Mesenchymal stem cell (in vitro differentiated cells and primary cell): ENCODE data around the gene PBX4.

ENCODE experiments used
- DNase-seq: peaks from one replicate; pipeline ENCODE4 v3.0.0-alpha.2; 2013
- H2AFZ ChIP-seq: one replicate; pipeline ENCODE4 v1.6.1; 2013; ENCODE audit warnings: low read depth, mild to moderate bottlenecking, control low read depth, inconsistent platforms, low read length, moderate library complexity
- H2AK5ac ChIP-seq: 2 replicates; pipeline ENCODE4 v1.6.1; 2013; ENCODE audit warnings: low read length, moderate library complexity, mild to moderate bottlenecking, inconsistent platforms; ENCODE audit not compliant: severe bottlenecking
- H2BK120ac ChIP-seq: one replicate; pipeline ENCODE4 v1.6.1; 2013; ENCODE audit warnings: low read depth, mild to moderate bottlenecking, inconsistent platforms, low read length, moderate library complexity
- H2BK12ac ChIP-seq, 2 experiments: one replicate each; pipeline ENCODE4 v1.6.1; 2013; ENCODE audit warnings: inconsistent platforms in 2 of 2, low read length in 2 of 2, mild to moderate bottlenecking in 2 of 2, moderate library complexity in 2 of 2, control low read depth in 1 of 2
- H2BK15ac ChIP-seq: one replicate; pipeline ENCODE4 v1.6.1; 2013; ENCODE audit warnings: mild to moderate bottlenecking, low read depth, inconsistent platforms; ENCODE audit not compliant: poor library complexity, severe bottlenecking
- H2BK5ac ChIP-seq: 2 replicates; pipeline ENCODE4 v1.6.1; 2013; ENCODE audit warnings: low read depth, mild to moderate bottlenecking, low read length, control low read depth, inconsistent platforms; ENCODE audit not compliant: poor library complexity, severe bottlenecking
- H3K14ac ChIP-seq, 2 experiments: one replicate each; pipeline ENCODE4 v1.6.1; 2013; ENCODE audit warnings: inconsistent platforms in 2 of 2, low read length in 2 of 2, control low read depth in 1 of 2, mild to moderate bottlenecking in 1 of 2, moderate library complexity in 1 of 2
- H3K18ac ChIP-seq, 2 experiments: one replicate each; pipeline ENCODE4 v1.6.1; 2013; ENCODE audit warnings: inconsistent platforms in 2 of 2, low read length in 2 of 2, control low read depth in 1 of 2, low read depth in 1 of 2, mild to moderate bottlenecking in 1 of 2
- H3K23ac ChIP-seq, 2 experiments: one replicate each; pipeline ENCODE4 v1.6.1; 2013; ENCODE audit warnings: inconsistent platforms in 2 of 2, low read length in 2 of 2, mild to moderate bottlenecking in 2 of 2, moderate library complexity in 2 of 2, control low read depth in 1 of 2
- H3K27ac ChIP-seq: 2 replicates; pipeline ENCODE4 v1.5.1; 2013; ENCODE audit warnings: mild to moderate bottlenecking, moderate library complexity, low read length, control low read depth, inconsistent platforms; ENCODE audit not compliant: poor library complexity, severe bottlenecking
- H3K27me3 ChIP-seq, 2 experiments: 2 replicates each; pipeline versions ENCODE4 v1.6.1 to v1.7.0; 2013; ENCODE audit warnings: low read length in 2 of 2, mild to moderate bottlenecking in 2 of 2, moderate library complexity in 2 of 2, control low read depth in 1 of 2, inconsistent platforms in 1 of 2; ENCODE audit not compliant: control insufficient read depth in 1 of 2, insufficient read depth in 1 of 2
- H3K36me3 ChIP-seq, 2 experiments: 2 replicates each; pipeline versions ENCODE4 v1.6.1 to v1.7.0; 2013; ENCODE audit warnings: low read length in 2 of 2, control low read depth in 1 of 2, inconsistent platforms in 1 of 2, low read depth in 1 of 2, mild to moderate bottlenecking in 1 of 2; ENCODE audit not compliant: insufficient read depth in 2 of 2, control insufficient read depth in 1 of 2
- H3K4ac ChIP-seq, 2 experiments: one replicate each; pipeline ENCODE4 v1.6.1; 2013; ENCODE audit warnings: inconsistent platforms in 2 of 2, low read length in 2 of 2, mild to moderate bottlenecking in 2 of 2, moderate library complexity in 2 of 2, control low read depth in 1 of 2, low read depth in 1 of 2
- H3K4me1 ChIP-seq: 2 replicates; pipeline ENCODE4 v1.6.1; 2013; ENCODE audit warnings: low read depth, low read length, control low read depth; ENCODE audit not compliant: control insufficient read depth, insufficient read depth
- H3K4me2 ChIP-seq: 2 replicates; pipeline ENCODE4 v1.6.1; 2013; ENCODE audit warnings: low read length, mild to moderate bottlenecking, inconsistent platforms; ENCODE audit not compliant: poor library complexity, severe bottlenecking
- H3K4me3 ChIP-seq, 2 experiments: 2 replicates each; pipeline versions ENCODE4 v1.5.1 to v1.7.0; 2013; ENCODE audit warnings: low read length in 2 of 2, mild to moderate bottlenecking in 2 of 2, control low read depth in 1 of 2, low read depth in 1 of 2; ENCODE audit not compliant: insufficient read depth in 1 of 2
- H3K79me1 ChIP-seq: replicated peaks from 2 replicates; pipeline ENCODE4 v1.6.1; 2013; ENCODE audit warnings: mild to moderate bottlenecking, control low read depth, low read length, inconsistent platforms; ENCODE audit not compliant: poor library complexity, severe bottlenecking
- H3K9ac ChIP-seq: 2 replicates; pipeline ENCODE4 v1.7.0; 2013; ENCODE audit warnings: mild to moderate bottlenecking, low read length, moderate library complexity
- H3K9me3 ChIP-seq: 2 replicates; pipeline ENCODE4 v1.7.0; 2013; ENCODE audit warnings: mild to moderate bottlenecking, low read length; ENCODE audit not compliant: control insufficient read depth
- H4K8ac ChIP-seq: one replicate; pipeline ENCODE4 v1.6.1; 2013; ENCODE audit warnings: inconsistent platforms, mild to moderate bottlenecking, low read length, moderate library complexity
- H4K91ac ChIP-seq: one replicate; pipeline ENCODE4 v1.6.1; 2013; ENCODE audit warnings: mild to moderate bottlenecking, low read length, inconsistent platforms
- WGBS: methylation state at CpG from one replicate; pipeline ENCODE4 v1.1.7; 2013; ENCODE audit warnings: mixed read lengths; 5-methylcytosine and 5-hydroxymethylcytosine counted together

The PBX4 gene

DNA sequence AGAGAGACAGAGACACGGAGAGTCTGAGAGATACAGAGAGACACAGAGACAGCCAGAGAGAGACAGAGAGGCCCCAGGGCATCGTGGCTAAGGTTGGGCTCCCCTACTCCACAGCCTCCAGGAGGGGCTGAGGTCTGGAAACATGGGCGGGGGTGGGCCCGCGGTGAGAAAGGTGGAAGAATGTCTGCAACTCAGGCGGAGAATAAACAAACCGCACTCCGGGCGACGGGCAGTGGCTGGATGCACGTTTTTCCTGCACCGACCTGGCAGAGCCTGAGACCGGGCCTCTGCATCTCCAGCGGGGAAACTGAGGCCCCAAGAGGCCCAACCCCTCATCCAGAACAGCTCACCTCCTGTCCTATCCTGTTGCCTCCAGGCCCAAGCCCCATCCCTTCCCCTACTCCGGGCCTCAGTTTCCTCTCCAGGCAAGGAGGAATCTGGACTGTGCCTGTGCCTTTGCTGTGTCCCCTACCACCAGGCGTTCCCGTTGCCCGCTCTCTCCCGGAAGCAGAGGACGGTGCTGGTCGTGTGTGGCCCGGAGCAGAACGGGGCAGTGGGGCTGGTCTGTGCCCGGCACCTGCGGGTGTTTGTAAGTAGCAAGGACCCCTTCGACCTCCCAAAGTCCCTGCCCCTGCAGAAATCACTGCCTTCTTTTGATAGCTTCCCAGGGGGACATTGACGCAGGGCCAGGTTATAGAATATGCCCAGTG lies 83.8 kb downstream of the PBX4 start:
- WGBS = 77% methylated on average over 27 of the region's 27 CpGs
- Histone ChIP-seq H3K4ac (no peak overlapping the region), H2AFZ (no peak overlapping the region), H3K4me1 (peaks cover 16% of the 10 kb centered on the region), H4K91ac (no peak overlapping the region), H3K27ac (no peak overlapping the region), H2BK5ac (no peak overlapping the region), H3K9ac (no peak overlapping the region), H3K79me1 (no peaks in the 10 kb centered on the region), H2BK15ac (no peak overlapping the region), H3K36me3 (peaks cover 0 to 23% of the 10 kb centered on the region in 2 experiments), H3K27me3 (peaks cover 7 to 21% of the 10 kb centered on the region in 2 experiments), H3K4me3 (no peak overlapping the region), H3K23ac (no peak overlapping the region), H2BK12ac (no peak overlapping the region), H3K18ac (no peak overlapping the region), H4K8ac (no peak overlapping the region), H3K4me2 (no peak overlapping the region), H3K9me3 (no peaks in the 10 kb centered on the region), H3K14ac (no peak overlapping the region), H2AK5ac (no peak overlapping the region), H2BK120ac (no peak overlapping the region)
- no peak for DNase-seq

DNA sequence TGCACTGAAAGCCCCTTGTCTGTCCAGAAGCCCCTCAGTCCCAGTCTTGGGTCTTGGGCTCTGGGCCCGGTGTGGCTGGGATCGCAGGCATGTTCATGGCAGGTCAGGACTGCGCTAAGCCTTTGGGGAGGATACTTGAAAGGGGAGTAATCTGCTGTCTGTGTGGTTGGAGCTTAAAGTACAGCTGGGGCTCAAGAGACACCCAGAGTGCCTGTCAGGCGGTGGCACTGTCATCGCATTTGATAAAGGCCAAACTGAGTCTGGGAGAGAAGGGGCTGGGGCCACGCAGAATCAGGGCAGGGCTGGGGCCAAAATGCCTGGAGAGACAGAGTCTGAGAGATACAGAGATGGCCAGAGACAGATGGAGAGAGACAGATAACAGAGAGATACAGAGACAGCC lies 84.6 kb downstream of the PBX4 start:
- no peak for DNase-seq
- Histone ChIP-seq H2AK5ac (no peak overlapping the region), H3K9ac (no peak overlapping the region), H2BK15ac (no peak overlapping the region), H4K8ac (no peak overlapping the region), H3K4me1 (peaks cover 16% of the 10 kb centered on the region), H3K27me3 (peaks cover 4 to 12% of the 10 kb centered on the region in 2 experiments), H2BK12ac (no peak overlapping the region), H3K36me3 (peaks cover 0 to 32% of the 10 kb centered on the region in 2 experiments), H3K9me3 (no peaks in the 10 kb centered on the region), H3K14ac (no peak overlapping the region), H3K79me1 (no peaks in the 10 kb centered on the region), H2AFZ (no peak overlapping the region), H3K4ac (no peak overlapping the region), H2BK120ac (no peak overlapping the region), H2BK5ac (no peak overlapping the region), H3K27ac (no peak overlapping the region), H3K23ac (no peak overlapping the region), H4K91ac (no peak overlapping the region), H3K4me2 (no peak overlapping the region), H3K4me3 (no peak overlapping the region), H3K18ac (no peak overlapping the region)
- WGBS = 94% methylated on average over 6 of the region's 6 CpGs

DNA sequence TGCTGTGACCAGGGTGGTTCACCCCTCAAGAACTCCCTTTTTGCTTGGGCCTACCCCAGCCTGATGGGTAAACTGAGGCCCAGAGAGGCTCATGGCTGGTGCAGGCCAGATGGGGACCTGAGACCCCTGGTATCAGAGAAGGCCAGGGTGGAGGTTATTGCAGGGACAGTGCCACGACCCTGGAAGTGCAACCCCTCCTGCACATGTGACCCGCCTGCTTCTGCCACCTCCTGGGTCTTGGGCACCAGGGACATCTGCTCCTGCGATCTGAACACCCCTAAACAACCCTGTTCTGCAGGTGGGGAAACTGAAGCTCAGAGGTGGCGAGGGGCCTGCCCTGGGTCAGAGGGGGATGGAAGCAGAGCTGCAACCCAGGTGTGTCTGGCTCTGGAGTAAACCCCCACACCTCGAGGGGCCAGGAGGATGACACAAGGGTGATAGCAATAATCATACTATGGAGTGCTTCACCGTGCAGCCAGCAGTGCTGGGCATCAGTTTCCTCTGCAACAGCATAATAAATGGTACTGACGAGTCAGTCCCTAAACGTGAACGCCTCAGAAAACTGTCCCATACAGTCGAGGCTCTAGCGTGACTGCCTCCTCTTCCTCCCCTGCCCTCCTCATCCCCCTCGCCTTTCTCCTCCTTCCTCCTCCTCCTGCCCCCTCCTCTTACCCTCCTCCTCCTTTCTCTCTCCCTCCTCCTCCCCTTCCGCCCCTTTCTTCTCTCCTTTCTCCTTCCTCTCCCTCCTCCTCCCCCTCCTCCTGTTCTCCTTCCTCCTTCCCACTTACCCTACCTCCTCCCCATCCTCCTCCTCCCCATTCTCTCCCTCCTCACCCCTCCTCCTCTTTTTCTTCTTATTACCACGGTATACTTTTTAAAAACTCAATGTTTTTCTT lies 85.4 kb downstream of the PBX4 start:
- Histone ChIP-seq H2AK5ac (no peak overlapping the region), H2BK12ac (no peak overlapping the region), H3K9me3 (no peaks in the 10 kb centered on the region), H3K14ac (no peak overlapping the region), H3K4me3 (no peak overlapping the region), H3K23ac (no peak overlapping the region), H3K18ac (no peak overlapping the region), H2BK120ac (no peak overlapping the region), H3K36me3 (peaks cover 5 to 39% of the 10 kb centered on the region in 2 experiments), H3K27me3 (peaks cover 0 to 5% of the 10 kb centered on the region in 2 experiments), H3K9ac (no peak overlapping the region), H2AFZ (no peak overlapping the region), H3K4me1 (peaks cover 10% of the 10 kb centered on the region), H3K79me1 (peaks cover 2% of the 10 kb centered on the region), H4K91ac (peak overlapping the region; percentile 54), H3K4ac (no peak overlapping the region), H2BK5ac (no peak overlapping the region), H2BK15ac (no peak overlapping the region), H3K4me2 (no peak overlapping the region), H3K27ac (no peak overlapping the region), H4K8ac (no peak overlapping the region)
- 77% methylated on average over 14 of the region's 14 CpGs for WGBS
- DNase-seq = no peak
